Ovary (tissue), 3 donors: ENCODE results near the gene MARK3.

Experiments used
- CTCF ChIP-seq, 3 donors: fragments of 450-650 bp in 2 of 3; fragments of 200-600 bp in 1 of 3; IDR thresholded peaks; one replicate each; pipeline versions ENCODE4 v1.5.1 to v1.8.0; 2016 to 2022; ENCODE audit warnings: antibody characterized with exemption in 3 of 3, mild to moderate bottlenecking in 1 of 3
- POLR2A ChIP-seq: fragments of 450-650 bp; IDR thresholded peaks from one replicate; pipeline ENCODE4 v1.6.1; 2017; ENCODE audit warnings: antibody characterized with exemption, mild to moderate bottlenecking, moderate library complexity
- donor health status: DM: no; HTN: no; CAD: no.

- TF ChIP-seq CTCF (IDR thresholded peaks at IDR 0.05) (no peak), POLR2A (no peak)
Measured at GRCh38 chr14:103396463-103396862, 11.2 kb downstream of the MARK3 start.
